Inflammatory macrophage (primary cell): Measurements from ENCODE around the gene CRISPLD2.
"Not testable (repeated sequence)": the region's sequence is repeated elsewhere in the genome, so short reads cannot be mapped to it uniquely, and the experiment has no call there.

Source experiments
- DNase-seq, 2 donors: peaks; one replicate each; pipeline ENCODE4 v3.0.0-alpha.2; 2020 to 2022

Gene CRISPLD2

DNA sequence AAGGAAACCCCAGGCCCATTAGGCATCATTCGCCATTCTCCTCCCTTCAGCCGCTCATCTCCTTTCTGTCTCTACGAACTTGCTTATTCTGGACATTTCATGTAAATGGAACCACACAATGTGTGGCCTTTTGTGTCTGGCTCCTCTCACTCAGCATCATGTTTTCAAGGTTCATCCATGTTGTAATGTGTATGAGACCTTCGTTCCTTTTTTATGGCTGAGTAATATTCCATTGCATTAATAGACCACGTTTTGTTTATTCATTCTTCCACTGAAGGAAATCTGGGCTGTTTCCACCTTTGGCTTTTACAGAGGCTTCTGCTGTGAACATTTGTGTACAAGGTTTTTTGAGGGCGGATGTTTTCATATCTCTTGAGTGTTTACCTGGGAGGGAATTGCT lies 3.2 kb downstream of the CRISPLD2 start:
- DNase-seq = no peak

DNA sequence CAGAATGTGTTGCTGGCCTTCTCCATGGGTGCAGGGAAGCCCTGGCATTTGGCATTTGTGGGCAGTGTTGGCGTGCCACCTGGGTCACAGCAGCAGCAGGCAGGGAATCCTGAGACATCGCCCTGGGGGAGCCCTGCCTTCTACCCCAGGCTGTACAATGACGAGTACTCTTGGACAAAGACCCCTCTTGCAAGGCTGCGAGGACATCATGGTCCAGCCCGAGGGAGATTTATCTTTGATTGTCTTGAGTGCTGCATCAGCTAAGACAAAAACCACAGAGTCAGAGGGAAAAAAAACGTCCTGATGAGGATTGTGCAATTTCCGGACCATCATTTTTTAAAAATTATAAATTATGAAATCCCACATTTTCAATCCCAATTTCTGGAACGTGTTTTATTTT lies 3.7 kb downstream of the CRISPLD2 start:
- DNase-seq = no peak

- DNase-seq = no peak
These were observed 4.1 kb downstream of the CRISPLD2 start for GRCh38 chr16:84823926-84824325.

DNA sequence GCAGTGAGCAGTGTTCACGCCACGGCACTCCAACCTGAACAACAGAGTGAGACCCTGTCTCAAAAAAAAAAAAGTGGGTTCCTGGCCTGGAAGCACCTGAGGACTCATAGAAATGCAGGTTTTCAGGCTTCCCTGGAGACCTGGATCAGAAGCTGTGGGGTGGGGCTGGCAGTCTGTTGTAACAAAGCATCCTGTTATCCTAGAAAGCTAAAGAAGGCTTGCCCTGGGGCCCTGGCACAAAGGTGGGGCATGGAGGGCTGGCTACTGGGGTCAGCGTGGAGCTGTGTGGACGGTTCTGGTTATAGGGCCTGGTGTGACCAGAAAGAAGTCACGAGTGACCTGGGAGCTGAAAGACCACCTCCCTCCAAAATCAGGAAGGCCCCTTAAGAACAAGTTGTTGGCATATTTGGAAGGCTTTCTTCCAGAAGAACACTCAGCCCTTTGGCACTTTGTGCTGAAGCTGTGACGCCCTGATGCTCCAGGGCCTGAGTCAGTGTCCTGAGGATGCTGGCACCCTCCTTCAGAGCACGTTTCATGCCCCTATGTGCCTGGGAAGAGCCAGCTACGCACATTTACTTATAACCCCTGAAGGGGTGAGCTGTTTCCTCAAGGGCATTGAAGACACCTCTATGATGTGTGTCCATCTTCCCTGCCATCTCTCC lies 6.2 kb downstream of the CRISPLD2 start:
- no peak for DNase-seq

DNA sequence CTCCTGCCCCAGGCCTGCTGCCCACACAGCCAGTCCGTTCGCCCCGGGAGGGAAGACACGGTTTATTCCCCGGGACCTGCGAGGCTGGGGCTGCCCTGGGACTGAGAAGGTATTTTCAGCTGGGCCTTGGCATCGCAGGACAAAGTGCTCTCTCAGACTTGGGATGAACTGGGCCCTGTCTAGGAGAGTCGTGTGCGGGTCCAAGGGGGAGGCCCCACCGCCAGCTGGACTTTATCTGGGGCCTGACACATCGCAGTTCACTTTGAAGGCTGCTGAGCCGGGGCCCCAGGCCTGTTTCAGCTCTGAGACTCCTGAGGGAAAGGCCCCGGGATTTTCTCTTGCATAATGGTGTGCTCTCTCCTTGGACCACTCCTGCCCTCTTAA lies 6.8 kb downstream of the CRISPLD2 start:
- no peak for DNase-seq

GRCh38 chr16:84827131-84827574 lies 7.4 kb downstream of the CRISPLD2 start:
- DNase-seq = peak; percentile 32 to 55

GRCh38 chr16:84827897-84828296 lies 8.1 kb downstream of the CRISPLD2 start:
- DNase-seq = no peak

DNA sequence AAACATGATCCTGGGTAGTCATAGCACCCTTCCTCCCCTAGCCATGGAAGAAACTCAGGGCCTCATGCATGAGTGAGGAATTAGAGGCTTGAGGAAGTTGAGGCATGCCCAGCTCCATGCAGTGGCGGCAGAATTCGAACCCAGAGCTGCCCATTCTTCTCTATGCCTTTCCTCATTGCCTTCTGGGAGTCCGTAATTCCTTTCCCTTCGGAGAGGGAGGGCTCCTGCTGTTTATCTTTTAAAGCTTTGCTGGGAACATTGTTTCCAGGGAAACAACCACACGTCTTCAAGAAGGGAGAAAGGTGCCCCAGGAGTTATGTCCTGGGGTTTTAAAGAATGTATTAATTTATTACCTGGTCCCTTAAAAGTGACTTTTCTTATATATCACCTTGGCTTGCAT lies 8.5 kb downstream of the CRISPLD2 start:
- no peak for DNase-seq

- no peak for DNase-seq
These were observed 9.6 kb downstream of the CRISPLD2 start for GRCh38 chr16:84829168-84829965.

GRCh38 chr16:84830765-84831384 lies 11.1 kb downstream of the CRISPLD2 start:
- DNase-seq = no peak

- DNase-seq = not testable (repeated sequence)
These were observed 11.9 kb downstream of the CRISPLD2 start for GRCh38 chr16:84831728-84832127.

GRCh38 chr16:84832488-84833143 lies 12.8 kb downstream of the CRISPLD2 start:
- no peak for DNase-seq

DNA sequence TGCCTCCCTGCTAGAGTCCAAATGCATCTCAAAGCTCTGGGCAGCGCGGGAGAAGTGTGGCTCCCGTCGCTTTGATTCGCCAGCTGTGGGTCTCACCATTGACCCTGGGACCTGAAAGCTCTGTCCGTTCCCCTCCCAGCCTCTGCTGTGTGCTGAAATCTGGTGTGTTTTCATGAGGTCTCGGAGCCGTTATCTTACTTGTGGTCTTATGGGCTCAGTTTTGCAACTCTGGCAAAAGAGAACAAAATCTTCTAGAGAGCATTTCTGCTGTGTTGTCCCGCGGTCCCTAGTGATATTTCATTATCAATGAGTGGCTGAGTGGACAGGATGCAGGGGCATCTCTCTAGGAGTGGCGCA lies 13.3 kb downstream of the CRISPLD2 start:
- no peak for DNase-seq

GRCh38 chr16:84833542-84834402 lies 14.0 kb downstream of the CRISPLD2 start:
- no peak for DNase-seq

DNA sequence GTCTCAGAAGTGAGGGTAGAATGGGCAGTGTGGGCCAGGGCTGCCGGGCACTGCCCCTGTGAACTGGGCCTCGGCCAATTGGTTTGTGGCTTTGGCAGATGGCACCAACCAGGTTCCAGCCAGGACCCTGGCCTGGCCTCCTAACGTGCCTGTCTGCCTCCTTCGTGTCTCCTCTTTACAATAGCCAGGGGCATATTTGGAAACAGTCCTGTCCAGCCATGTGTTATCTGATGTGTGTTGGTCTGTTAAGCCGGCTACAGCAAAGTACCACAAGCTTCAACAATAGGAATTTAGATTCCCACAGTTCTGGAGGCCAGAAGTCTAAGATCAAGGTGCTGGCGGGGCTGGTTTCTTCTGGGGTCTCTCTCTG lies 14.6 kb downstream of the CRISPLD2 start:
- no peak for DNase-seq

- no peak for DNase-seq
These were observed 16.5 kb downstream of the CRISPLD2 start for GRCh38 chr16:84836234-84836647.

GRCh38 chr16:84836967-84837366 lies 17.2 kb downstream of the CRISPLD2 start:
- DNase-seq = no peak

GRCh38 chr16:84838383-84838948 lies 18.7 kb downstream of the CRISPLD2 start:
- DNase-seq = no peak

GRCh38 chr16:84839054-84839453 lies 19.3 kb downstream of the CRISPLD2 start:
- no peak for DNase-seq

DNA sequence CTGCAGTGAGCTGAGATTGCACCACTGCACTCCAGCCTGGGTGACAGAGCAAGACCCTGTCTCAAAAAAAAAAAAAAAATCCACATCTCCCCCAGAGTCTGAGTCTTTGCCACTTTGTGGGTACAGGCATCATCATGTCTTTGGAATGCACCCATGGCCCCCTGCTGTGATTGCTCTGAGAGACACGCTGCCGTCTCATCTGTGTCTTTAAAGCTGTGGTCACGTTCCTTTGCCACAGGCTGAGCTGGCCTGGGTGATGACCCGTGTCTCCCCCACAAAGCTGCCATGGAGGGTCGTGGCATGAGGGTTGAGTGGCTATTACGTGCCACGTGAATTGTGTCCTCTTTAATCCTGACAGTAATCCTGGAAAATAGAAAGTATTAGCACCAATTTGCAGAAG lies 20.2 kb downstream of the CRISPLD2 start:
- DNase-seq = no peak

DNA sequence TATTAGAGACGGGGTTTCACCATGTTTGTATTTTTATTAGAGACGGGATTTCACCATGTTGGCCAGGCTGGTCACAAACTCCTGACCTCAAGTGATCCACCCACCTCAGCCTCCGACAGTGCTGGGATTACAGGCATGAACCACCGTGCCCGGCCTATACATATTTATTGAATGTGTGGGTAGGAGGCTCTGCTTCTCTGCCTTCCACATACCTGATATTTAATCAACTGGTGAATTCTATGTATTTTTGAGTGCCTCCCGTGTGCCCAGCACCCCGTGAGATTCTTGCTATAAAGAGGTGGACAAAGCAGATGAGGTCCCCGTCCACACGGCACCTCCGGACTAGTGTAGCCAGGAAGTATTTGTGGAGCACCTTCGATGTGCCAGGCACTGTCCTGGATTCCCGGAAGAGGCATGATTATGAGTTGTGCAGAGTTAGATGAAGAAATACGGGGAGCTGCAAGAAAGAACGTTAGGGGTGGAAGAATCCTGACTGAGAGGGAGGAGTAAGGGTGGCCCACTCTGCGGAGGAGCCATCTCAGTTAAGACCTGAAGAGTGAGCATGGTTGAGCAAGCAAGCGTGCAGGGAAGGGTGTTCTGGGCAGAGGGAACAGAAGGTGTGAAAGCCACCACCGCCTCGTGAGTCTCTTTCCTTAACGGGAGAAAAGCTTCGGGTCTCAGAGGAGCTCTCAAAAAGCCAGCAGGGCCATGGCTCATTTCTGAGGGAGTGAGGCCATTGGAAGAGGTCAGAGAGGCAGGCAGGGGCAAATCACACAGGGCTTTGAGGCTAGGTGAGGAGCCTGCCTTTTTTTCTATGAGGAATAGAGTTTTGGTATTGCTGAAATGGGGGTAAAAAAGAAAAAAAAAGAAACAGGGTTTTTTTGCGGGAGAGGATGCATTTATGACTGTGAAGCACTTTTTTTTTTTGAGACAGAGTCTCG lies 21.2 kb downstream of the CRISPLD2 start:
- no peak for DNase-seq
